ENCODE results near the gene PHB1. TPM values are rescaled to one million over a fixed set of nuclear protein-coding genes. Genes with fewer than 3 reads are reported as not detected.
A peak's percentile ranks its signal among the peaks of the same experiment; 100 is the strongest.

PHB1 gene
- total RNA-seq, 1 experiment from 2014 or later: 268 TPM

DNA sequence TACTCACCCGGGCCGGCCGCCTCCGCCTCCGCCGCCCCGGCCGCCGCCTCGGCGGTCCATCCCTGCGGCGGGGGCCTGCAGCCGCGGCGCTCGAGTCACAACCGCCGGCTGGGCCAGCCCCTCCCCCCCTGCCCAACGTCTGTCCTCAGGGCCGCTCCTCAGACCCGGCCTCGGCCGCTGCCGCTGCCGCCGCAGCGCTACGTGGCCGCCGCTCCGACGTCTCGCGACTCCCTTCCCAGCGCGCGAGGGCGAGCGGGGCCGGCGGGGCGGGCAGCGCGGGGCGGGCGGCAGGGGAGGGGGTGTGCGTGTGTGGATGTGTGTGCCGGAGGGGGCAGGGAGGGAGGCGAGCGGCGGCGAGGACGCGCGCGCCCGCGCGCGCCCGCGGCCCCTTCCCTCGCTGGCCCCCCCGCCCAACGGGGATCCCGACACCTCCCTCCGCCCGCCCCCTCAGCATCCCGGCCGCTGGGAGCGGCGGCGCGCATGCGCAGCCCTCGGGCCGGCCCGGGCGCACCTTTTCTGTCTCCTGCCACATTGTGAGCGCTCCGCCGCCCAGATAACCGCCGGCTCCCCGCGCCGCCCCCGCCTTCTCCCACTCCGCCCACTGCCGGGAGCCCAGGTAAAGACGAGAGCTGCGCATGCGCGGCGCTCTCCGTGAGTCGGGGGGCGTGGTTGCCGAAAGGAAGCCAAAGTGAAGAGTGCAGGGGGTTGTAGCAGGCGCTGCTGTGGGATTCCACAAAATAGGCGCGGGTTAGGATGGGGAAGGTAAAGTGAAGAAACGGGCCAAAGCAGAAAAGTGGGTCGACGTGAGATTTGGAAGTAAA lies 52.6 kb downstream of the PHB1 start, which contains the start of gene ZNF652:
TSS of gene ZNF652 (minus strand) at position 349 of the 821 bp plus-strand sequence. CDS start 44,525 bp downstream, outside the sequence.
- in situ Hi-C loops (cut with HindIII; ENCODE audit: low sequenced_read_pairs): no loop called here
- peak; percentile 94 for DNase-seq (ENCODE audit: low spot score)

DNA sequence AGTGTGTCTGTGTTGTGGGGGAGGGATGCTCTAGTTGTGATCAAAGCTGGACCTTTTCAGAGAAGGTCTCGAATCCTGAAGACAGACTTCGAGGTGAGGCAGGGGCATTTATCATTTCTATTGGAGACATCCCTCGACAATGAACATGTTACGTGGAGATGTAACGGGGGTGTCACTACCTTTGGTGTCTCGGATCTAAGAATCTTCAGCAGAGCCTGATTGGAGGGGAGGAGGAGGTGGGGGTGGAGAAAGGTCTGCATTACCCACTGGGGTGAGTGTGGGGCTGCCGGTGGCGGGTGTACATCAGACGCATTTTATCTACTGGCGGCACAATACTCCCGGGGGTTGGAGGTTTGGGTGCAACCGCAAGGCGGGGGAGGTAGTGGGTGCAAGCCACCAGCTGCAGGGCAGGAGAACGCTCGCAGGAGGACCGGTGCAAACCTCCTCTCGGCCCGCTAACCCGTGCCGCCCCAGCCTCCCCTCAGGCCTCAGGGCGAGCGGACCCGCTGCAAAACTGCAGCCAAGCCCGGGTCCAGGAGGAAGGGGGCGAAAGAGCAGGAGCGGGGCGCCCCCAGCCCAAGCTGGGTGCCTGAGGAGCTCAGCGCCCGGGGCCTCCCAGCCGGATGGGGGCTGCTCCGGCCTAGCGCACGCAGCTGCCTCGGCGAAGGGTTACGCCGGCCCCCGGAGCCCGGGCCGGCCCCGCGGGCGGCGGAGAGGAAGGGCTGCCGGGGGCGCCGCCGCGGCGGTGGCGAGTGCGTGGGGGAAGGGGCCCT lies 53.4 kb downstream of the PHB1 start:
- in situ Hi-C loops (cut with HindIII; ENCODE audit: low sequenced_read_pairs): no loop called here

DNA sequence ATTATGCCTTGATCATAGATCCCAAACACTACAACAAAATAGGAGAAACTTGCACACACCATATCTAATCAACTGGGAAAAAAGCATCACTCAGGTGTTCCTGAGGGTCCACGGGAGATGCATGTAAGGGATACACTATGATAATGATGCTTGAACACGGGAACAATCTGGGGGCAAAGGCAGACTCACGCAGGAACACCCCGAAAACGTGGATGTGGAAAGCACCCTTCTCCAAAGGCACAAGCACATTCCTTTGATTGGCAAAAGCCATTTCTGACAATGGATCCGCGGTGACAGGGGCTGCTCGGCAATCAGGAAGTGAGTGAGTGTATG lies 53.9 kb downstream of the PHB1 start:
- in situ Hi-C loops (cut with HindIII; ENCODE audit: low sequenced_read_pairs): no loop called here
- DNase-seq (ENCODE audit: low spot score): no peak

More for the DNA sequence above, 53.4 kb downstream of the PHB1 start:
- DNase-seq (ENCODE audit: low spot score): peak; percentile 64

DNA sequence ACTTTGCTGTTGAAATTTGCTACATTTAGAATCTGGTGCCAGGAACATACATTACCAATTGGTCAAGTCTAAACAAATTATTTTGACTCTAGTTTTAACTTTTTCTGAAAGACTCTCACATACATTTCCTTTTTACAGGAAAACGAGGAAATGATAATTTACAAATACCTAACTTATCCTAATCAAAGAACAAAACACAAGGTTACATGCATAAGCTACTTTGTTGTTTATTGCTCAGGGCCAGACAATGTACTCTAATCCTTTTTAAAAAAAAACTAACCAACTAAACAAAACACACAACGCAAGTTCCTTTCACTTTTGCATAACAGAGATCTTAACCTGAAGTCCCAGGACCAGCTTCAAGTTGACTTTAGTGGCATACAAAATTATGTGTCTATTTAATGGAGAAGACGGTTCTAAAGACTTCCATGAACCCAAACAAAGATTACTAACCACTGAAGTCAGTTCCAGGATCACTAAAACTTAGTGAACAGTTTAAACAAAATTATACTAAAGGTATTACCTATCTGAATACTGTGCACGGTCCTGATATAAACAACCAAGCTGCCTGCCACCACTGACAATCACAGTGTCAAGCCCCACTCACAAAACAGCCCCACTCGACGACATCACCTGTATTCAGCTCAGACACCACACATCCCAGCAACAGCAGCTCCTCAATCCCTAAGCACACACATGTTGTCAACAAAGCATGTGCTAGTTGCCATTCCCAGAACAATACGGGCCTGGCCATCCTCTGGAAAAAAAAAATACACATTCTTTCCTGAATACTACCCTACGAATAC lies 54.5 kb downstream of the PHB1 start:
- in situ Hi-C loops (cut with HindIII; ENCODE audit: low sequenced_read_pairs): no loop called here
- no peak for DNase-seq (ENCODE audit: low spot score)

DNA sequence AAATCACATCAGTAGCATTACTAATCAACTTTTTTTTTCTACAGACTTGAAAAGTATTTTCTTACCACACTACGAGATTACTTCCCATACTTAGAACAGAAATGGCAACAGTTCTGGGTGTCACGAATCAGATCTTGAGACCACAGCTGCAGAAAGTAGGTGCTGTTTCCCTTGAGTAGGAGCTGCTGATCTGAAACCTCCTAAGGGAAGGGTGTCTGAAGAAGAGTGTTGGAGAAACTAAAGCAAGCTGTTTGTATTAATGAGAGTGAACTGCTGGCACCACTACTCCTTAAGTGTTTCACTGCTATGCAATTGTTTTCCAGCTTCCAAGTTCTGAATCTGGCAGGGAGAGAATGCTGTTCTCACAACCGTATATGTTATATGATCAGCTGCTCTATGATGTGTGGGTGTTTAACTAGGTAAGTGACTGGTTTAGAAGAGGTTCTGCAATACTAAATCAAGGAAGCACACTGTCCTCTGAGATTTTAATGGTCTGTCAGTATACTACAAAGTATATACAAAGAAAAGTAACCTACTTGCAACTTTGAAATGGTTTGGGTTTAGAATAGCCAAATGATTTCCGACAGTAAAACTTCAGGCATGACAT lies 55.9 kb downstream of the PHB1 start:
- DNase-seq (ENCODE audit: low spot score): no peak
- in situ Hi-C loops (cut with HindIII; ENCODE audit: low sequenced_read_pairs): no loop called here

DNA sequence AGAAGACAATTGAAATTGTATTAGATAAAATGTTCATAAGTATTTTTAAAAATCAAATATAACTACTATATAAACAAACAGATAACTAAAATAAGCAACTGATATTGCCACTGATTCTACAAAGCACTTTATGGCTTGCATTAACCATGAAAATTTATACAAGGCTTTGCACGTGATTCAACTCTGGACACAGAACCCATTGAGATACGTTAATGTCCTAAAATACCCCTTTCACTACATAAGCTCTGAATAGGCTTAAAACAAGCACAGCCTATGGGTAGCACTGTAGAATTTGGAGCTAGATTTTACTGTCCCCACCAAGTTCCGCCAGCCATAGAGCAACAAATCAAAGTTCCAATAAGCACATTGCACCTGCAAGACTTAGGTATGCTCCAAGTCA lies 57.2 kb downstream of the PHB1 start:
- in situ Hi-C loops (cut with HindIII; ENCODE audit: low sequenced_read_pairs): no loop called here
- DNase-seq (ENCODE audit: low spot score): no peak

DNA sequence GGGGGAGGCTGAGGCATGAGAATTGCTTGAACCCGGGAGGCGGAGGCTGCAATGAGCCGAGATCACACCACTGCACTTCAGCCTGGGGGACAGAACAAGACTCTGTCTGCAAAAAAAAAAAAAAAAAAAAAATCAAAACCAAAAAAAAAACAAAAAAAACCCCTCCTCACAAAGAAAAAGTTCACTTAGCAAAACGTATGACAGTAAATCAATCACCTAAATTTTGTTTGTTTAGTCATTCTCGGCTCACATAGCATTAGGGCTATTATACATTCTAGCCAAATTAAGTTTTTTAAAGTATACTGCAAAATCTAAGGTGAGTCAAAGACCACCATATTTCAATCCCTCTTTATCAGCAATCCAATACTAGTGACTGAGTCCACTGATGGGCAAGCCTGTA lies 58.4 kb downstream of the PHB1 start:
- no peak for DNase-seq (ENCODE audit: low spot score)
- in situ Hi-C loops (cut with HindIII; ENCODE audit: low sequenced_read_pairs): no loop called here

Other genes starting within 250 kb of the PHB1 start
- not detected in 2 replicates for gene GNGT2, start 204.3 kb downstream of the PHB1 start, total RNA-seq (2014; rRNA removed; shearing (Covaris generic))
- gene ABI3, start 204.2 kb downstream of the PHB1 start, total RNA-seq (2014; rRNA removed; shearing (Covaris generic)): 0.14 TPM in 1 of 2 replicates, not detected in the other
- gene PHOSPHO1, start 184.1 kb downstream of the PHB1 start, total RNA-seq (2014; rRNA removed; shearing (Covaris generic)): 3.5 and 4.1 TPM in 2 replicates
- gene ZNF652, start 52.6 kb downstream of the PHB1 start, total RNA-seq (2014; rRNA removed; shearing (Covaris generic)): 10.2 and 20.2 TPM in 2 replicates
- gene NGFR, start 80.4 kb upstream of the PHB1 start, total RNA-seq (2014; rRNA removed; shearing (Covaris generic)): 2.7 and 3.9 TPM in 2 replicates
- 93.4 and 111 TPM in 2 replicates for gene NXPH3, start 161.0 kb upstream of the PHB1 start, total RNA-seq (2014; rRNA removed; shearing (Covaris generic))

Measured in G401 (cell line).